GM12873 (cell line): ENCODE measurements around the gene EYS.

Experiments used
- CTCF ChIP-seq: IDR thresholded peaks from 2 replicates; pipeline ENCODE4 v1.5.1; 2012; ENCODE audit warnings: low read depth, mild to moderate bottlenecking, moderate library complexity, low read length, control low read depth; ENCODE audit not compliant: insufficient read depth; ENCODE audit errors: missing control alignments

EYS gene

GRCh38 chr6:64984948-64985347 is 722.1 kb downstream of the EYS start:
- no peak for TF ChIP-seq CTCF

- no peak for TF ChIP-seq CTCF
Measured at GRCh38 chr6:64983089-64983488, 723.9 kb downstream of the EYS start.

- TF ChIP-seq CTCF: no peak
Measured at GRCh38 chr6:64973142-64973541, 733.9 kb downstream of the EYS start.

- no peak for TF ChIP-seq CTCF
Measured at GRCh38 chr6:64969139-64969538, 737.9 kb downstream of the EYS start.

- TF ChIP-seq CTCF: no peak
Measured at GRCh38 chr6:64955435-64955848, 751.6 kb downstream of the EYS start.

- no peak for TF ChIP-seq CTCF
Measured at GRCh38 chr6:64949257-64949656, 757.8 kb downstream of the EYS start.

GRCh38 chr6:64948261-64948660 is 758.8 kb downstream of the EYS start:
- no peak for TF ChIP-seq CTCF

GRCh38 chr6:64945450-64945849 is 761.6 kb downstream of the EYS start:
- TF ChIP-seq CTCF: no peak
